LNCaP clone FGC (cell line): Measurements from ENCODE around the gene GTF2F2.
"Not testable (repeated sequence)": the region's sequence is repeated elsewhere in the genome, so short reads cannot be mapped to it uniquely, and the experiment has no call there.

ENCODE experiments used
- DNase-seq: peaks from one replicate; pipeline ENCODE4 v3.0.0-alpha.2; 2011; ENCODE audit warnings: low read depth
- H3K4me3 ChIP-seq: 2 replicates; pipeline ENCODE4 v1.5.1; 2011; ENCODE audit warnings: mild to moderate bottlenecking, low read depth, low read length, control low read depth
- TF ChIP-seq, protein P1 (sequence below): IDR thresholded peaks from 2 replicates; pipeline ENCODE4 v1.5.1; 2012; ENCODE audit warnings: mild to moderate bottlenecking; ENCODE audit not compliant: control insufficient read depth, insufficient read depth; ENCODE audit errors: extremely low read depth

The GTF2F2 gene

GRCh38 chr13:45185286-45185685 lies 65.0 kb downstream of the GTF2F2 start:
- DNase-seq, result no peak
- TF ChIP-seq, protein P1, sequence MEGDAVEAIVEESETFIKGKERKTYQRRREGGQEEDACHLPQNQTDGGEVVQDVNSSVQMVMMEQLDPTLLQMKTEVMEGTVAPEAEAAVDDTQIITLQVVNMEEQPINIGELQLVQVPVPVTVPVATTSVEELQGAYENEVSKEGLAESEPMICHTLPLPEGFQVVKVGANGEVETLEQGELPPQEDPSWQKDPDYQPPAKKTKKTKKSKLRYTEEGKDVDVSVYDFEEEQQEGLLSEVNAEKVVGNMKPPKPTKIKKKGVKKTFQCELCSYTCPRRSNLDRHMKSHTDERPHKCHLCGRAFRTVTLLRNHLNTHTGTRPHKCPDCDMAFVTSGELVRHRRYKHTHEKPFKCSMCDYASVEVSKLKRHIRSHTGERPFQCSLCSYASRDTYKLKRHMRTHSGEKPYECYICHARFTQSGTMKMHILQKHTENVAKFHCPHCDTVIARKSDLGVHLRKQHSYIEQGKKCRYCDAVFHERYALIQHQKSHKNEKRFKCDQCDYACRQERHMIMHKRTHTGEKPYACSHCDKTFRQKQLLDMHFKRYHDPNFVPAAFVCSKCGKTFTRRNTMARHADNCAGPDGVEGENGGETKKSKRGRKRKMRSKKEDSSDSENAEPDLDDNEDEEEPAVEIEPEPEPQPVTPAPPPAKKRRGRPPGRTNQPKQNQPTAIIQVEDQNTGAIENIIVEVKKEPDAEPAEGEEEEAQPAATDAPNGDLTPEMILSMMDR, result no peak
- H3K4me3 ChIP-seq, result no peak overlapping the region

DNA sequence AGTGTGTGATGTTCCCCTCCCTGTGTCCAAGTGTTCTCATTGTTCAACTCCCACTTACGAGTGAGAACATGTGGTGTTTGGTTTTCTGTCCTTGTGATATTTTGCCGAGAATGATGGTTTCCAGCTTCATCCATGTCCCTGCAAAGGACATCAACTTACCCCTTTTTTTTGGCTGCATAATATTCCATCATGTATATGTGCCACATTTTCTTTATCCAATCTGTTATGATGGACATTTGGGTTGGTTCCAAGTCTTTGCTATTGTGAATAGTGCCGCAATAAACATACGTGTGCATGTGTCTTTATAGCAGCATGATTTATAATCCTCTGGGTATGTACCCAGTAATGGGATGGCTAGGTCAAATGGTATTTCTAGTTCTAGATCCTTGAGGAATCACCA lies 68.8 kb downstream of the GTF2F2 start:
- DNase-seq, H3K4me3 ChIP-seq: not testable (repeated sequence)

- not testable (repeated sequence) for DNase-seq, H3K4me3 ChIP-seq
Measured at GRCh38 chr13:45189511-45189910, 69.2 kb downstream of the GTF2F2 start.

GRCh38 chr13:45191874-45192273 lies 71.6 kb downstream of the GTF2F2 start:
- no peak for DNase-seq
- no peak overlapping the region for H3K4me3 ChIP-seq
- TF ChIP-seq, protein P1, result no peak

DNA sequence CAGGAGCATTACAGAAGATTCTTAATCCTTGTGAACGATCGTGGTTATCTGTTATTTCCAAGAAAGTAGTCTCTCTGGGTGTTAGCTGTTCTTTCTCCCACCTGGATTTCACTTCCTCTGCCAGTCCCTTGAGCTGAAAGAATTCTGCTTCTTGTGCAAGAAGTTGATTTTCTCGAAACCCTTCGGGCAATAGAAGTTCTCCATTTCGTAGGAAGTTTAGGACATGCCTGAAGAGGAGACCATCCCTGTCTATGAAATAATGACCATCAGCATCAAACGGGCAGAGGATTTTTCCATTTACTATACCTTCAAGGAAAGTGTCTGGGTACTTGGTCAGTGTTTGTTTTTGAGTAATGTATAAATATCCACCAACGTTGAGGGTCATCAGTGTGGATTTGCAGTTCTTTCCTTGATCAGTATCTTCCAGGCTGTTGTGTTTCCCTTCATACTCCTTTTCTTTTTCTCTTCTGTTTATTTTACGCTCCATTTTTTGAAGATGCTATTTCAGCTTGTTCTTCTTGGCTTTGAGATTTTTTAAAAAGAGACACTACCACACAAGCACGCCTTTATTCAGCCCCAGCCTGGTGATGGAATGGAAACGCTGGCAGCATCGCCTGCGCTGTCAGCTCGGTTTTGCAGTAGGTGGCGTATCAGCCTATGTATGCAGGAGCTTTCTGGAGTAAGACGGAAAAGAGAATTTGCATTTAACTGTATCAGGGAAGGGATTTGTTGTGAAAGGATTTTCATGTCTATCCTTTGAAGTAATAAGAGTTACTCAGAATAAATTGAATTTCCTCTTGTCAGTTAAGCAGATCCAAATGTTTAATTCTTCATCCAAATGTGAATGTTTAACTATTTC lies 74.0 kb downstream of the GTF2F2 start:
- no peak overlapping the region for H3K4me3 ChIP-seq
- no peak for DNase-seq
- TF ChIP-seq, protein P1, result no peak

GRCh38 chr13:45195421-45195820 lies 75.1 kb downstream of the GTF2F2 start:
- no peak overlapping the region for H3K4me3 ChIP-seq
- DNase-seq, result no peak
- TF ChIP-seq, protein P1, result no peak

DNA sequence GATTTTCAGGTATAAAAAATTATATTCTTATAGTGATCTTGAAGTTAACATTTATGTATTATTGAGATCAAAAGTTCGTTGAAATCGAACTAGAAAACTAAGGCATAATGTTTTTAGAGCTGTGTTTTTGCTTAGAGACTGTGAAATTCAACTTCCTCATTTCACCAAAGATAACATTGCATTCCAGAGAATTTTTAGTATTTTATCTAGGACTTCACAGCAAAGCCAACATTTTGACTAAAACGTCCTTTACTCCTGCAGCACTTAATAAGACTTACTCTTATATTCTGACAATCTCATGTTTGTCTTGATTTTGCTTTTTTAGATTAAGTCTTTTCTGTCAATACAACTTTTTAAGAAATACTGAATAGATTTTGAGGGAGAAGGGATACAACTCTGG lies 75.8 kb downstream of the GTF2F2 start:
- TF ChIP-seq, protein P1, result no peak
- H3K4me3 ChIP-seq, result no peak overlapping the region
- no peak for DNase-seq

GRCh38 chr13:45196622-45197021 lies 76.3 kb downstream of the GTF2F2 start:
- no peak for DNase-seq
- H3K4me3 ChIP-seq, result no peak overlapping the region
- TF ChIP-seq, protein P1, result no peak
